ENCODE results near the gene FOXB2.

The FOXB2 gene

DNA sequence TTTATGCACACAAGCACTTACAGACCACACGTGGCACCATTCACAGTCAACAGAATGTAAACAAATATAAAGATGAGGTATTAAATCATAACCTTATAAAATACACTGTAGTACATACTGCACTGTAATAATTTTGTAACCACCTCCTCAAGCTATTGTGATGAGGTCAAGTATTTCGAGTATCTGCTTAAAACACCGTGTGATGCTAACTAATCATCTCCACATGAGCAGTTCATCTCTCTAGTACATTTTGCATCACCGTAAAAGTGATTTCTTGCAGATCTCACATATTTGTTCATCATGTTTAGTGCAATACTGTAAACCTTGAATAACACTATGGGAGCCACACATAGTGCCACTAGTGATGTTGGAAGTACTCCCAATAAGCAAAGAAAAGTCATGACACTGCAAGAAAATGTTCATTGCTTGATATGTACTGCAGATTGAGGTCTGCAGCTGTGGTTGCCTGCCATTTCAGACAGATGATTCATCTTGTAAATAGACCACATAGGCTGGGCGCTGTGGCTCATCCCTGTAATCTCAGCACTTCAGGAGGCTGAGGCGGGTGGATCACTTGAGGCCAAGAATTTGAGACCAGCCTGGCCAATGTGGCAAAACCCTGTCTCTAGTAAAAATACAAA lies 44.3 kb downstream of the FOXB2 start:
- DNase-seq (ENCODE audit: low spot score) (peak; percentile 40), FAIRE-seq (peak; percentile 79)

GRCh38 chr9:77066388-77066787 lies 46.9 kb downstream of the FOXB2 start:
- FAIRE-seq (no peak), DNase-seq (ENCODE audit: low spot score) (no peak)

Measured in urothelium cell line (cell line).